OCI-LY3 (cell line): ENCODE results near the gene MED16.

ENCODE experiments used
- H2AFZ ChIP-seq: fragments of 200-600, 300-600 bp; shearing (Covaris generic); 2 replicates; pipeline ENCODE4 v1.6.0; 2014; ENCODE audit warnings: antibody characterized with exemption, low read depth, low read length
- H3K27ac ChIP-seq: fragments of 200-600, 300-600 bp; sonication (generic); 2 replicates; pipeline ENCODE4 v1.5.1; 2014; ENCODE audit warnings: mild to moderate bottlenecking, low read length, moderate library complexity, mixed read lengths
- H3K27me3 ChIP-seq: fragments of 200-600, 300-600 bp; sonication (generic); 2 replicates; pipeline ENCODE4 v1.6.1; 2014; ENCODE audit warnings: low read depth, low read length, mixed read lengths
- H3K36me3 ChIP-seq: fragments of 200-600, 300-600 bp; sonication (generic); replicated peaks from 2 replicates; pipeline ENCODE3; 2014; ENCODE audit warnings: low read depth, low read length, mixed read lengths
- H3K4me1 ChIP-seq: fragments of 300-600, 200-600 bp; sonication (generic); 2 replicates; pipeline ENCODE4 v1.6.1; 2014; ENCODE audit warnings: low read length, mixed read lengths
- H3K4me2 ChIP-seq: fragments of 200-600, 300-600 bp; sonication (generic); 2 replicates; pipeline ENCODE4 v1.6.1; 2014; ENCODE audit warnings: low read length, mixed read lengths
- H3K4me3 ChIP-seq: fragments of 300-600, 200-600 bp; sonication (generic); 2 replicates; pipeline ENCODE4 v1.5.1; 2014; ENCODE audit warnings: antibody characterized with exemption, mild to moderate bottlenecking, low read length, moderate library complexity
- H3K79me2 ChIP-seq: fragments of 300-600, 200-600 bp; shearing (Covaris generic); 2 replicates; pipeline ENCODE4 v1.6.1; 2014; ENCODE audit warnings: mild to moderate bottlenecking, low read length, mixed read lengths
- H3K9ac ChIP-seq: fragments of 300-600, 200-600 bp; shearing (Covaris generic); 2 replicates; pipeline ENCODE4 v1.6.0; 2014; ENCODE audit warnings: mild to moderate bottlenecking, low read length, moderate library complexity
- H3K9me3 ChIP-seq: fragments of 200-600, 300-600 bp; shearing (Covaris generic); 2 replicates; pipeline ENCODE4 v1.6.1; 2014; ENCODE audit warnings: low read length, mixed read lengths; ENCODE audit not compliant: insufficient read depth
- H4K20me1 ChIP-seq: fragments of 200-600, 300-600 bp; sonication (generic); 2 replicates; pipeline ENCODE4 v1.6.1; 2016; ENCODE audit warnings: low read length, mixed read lengths; ENCODE audit not compliant: insufficient read depth
- CTCF ChIP-seq: fragments of 200-600, 300-600 bp; sonication (generic); IDR thresholded peaks from 2 replicates; pipeline ENCODE4 v1.5.1; 2014; ENCODE audit warnings: antibody characterized with exemption, low read length, low read depth
- EZH2phosphoT487 ChIP-seq: fragments of 200-600 bp; shearing (Covaris generic); IDR thresholded peaks from 2 replicates; pipeline ENCODE4 v1.6.1; 2018; ENCODE audit warnings: antibody characterized with exemption, mixed run types, low read depth

Gene MED16

GRCh38 chr19:873084-873483, 19.9 kb downstream of the MED16 start:
- TF ChIP-seq EZH2phosphoT487: no peak
- H3K4me1 ChIP-seq: peaks cover 8% of the 10 kb centered on the region
- H3K27me3 ChIP-seq: no peaks in the 10 kb centered on the region
- no peak overlapping the region for H2AFZ ChIP-seq
- H3K9ac ChIP-seq: no peak overlapping the region
- H3K27ac ChIP-seq: no peak overlapping the region
- peaks cover 34% of the 10 kb centered on the region for H3K36me3 ChIP-seq
- H3K4me3 ChIP-seq: no peak overlapping the region
- no peaks in the 10 kb centered on the region for H3K9me3 ChIP-seq
- no peaks in the 10 kb centered on the region for H3K79me2 ChIP-seq
- H3K4me2 ChIP-seq: no peak overlapping the region
- H4K20me1 ChIP-seq: peaks cover 6% of the 10 kb centered on the region; the same call in 1 of the 2 replicates

GRCh38 chr19:872266-872951, 20.6 kb downstream of the MED16 start:
- H3K27me3 ChIP-seq: no peaks in the 10 kb centered on the region
- no peak for TF ChIP-seq CTCF
- TF ChIP-seq EZH2phosphoT487: no peak
- peak overlapping the region; percentile 29 for H3K27ac ChIP-seq
- H3K9me3 ChIP-seq: no peaks in the 10 kb centered on the region
- peaks cover 6% of the 10 kb centered on the region; the same call in 1 of the 2 replicates for H4K20me1 ChIP-seq
- H2AFZ ChIP-seq: no peak overlapping the region
- H3K79me2 ChIP-seq: no peaks in the 10 kb centered on the region
- peaks cover 39% of the 10 kb centered on the region for H3K36me3 ChIP-seq
- peaks cover 8% of the 10 kb centered on the region for H3K4me1 ChIP-seq
- no peak overlapping the region; the same call in 1 of the 2 replicates for H3K9ac ChIP-seq
- peak overlapping the region; percentile 46 for H3K4me3 ChIP-seq
- peak overlapping the region; percentile 49 for H3K4me2 ChIP-seq

GRCh38 chr19:871446-872265, 21.3 kb downstream of the MED16 start:
- Histone ChIP-seq H3K4me3 (no peak overlapping the region), H3K27ac (peak overlapping the region; percentile 29; the same call in 1 of the 2 replicates), H3K4me2 (peak overlapping the region; percentile 49; the same call in 1 of the 2 replicates), H3K9ac (no peak overlapping the region), H4K20me1 (peaks cover 6% of the 10 kb centered on the region; the same call in 1 of the 2 replicates), H3K27me3 (no peaks in the 10 kb centered on the region), H3K9me3 (no peaks in the 10 kb centered on the region), H2AFZ (no peak overlapping the region), H3K4me1 (peaks cover 8% of the 10 kb centered on the region), H3K36me3 (peaks cover 34% of the 10 kb centered on the region), H3K79me2 (no peaks in the 10 kb centered on the region)
- TF ChIP-seq CTCF (no peak), EZH2phosphoT487 (no peak)

GRCh38 chr19:870963-871401, 22.0 kb downstream of the MED16 start:
- peaks cover 6% of the 10 kb centered on the region; the same call in 1 of the 2 replicates for H4K20me1 ChIP-seq
- no peak overlapping the region for H3K27ac ChIP-seq
- H3K4me1 ChIP-seq: peaks cover 8% of the 10 kb centered on the region
- no peaks in the 10 kb centered on the region for H3K27me3 ChIP-seq
- H3K9ac ChIP-seq: no peak overlapping the region
- H3K4me2 ChIP-seq: no peak overlapping the region
- no peaks in the 10 kb centered on the region for H3K79me2 ChIP-seq
- no peak for TF ChIP-seq CTCF
- TF ChIP-seq EZH2phosphoT487: no peak
- H3K4me3 ChIP-seq: no peak overlapping the region
- peaks cover 34% of the 10 kb centered on the region for H3K36me3 ChIP-seq
- H3K9me3 ChIP-seq: no peaks in the 10 kb centered on the region
- no peak overlapping the region for H2AFZ ChIP-seq
